H1 (cell line): ENCODE data around the gene SKIDA1. TPM values are rescaled to one million over a fixed set of nuclear protein-coding genes. Genes with fewer than 3 reads are reported as not detected.
A peak's percentile ranks its signal among the peaks of the same experiment; 100 is the strongest.

Experiments used
- CTCF ChIA-PET: fragments of 300-600 bp; sonication (Branson Sonifier 250); formaldehyde crosslinking; loops from one replicate; lab custom pipeline; 2021; ENCODE audit not compliant: partially characterized antibody; lab: Charles Lee
- POLR2A ChIA-PET: fragments of 300-600 bp; sonication (Branson Sonifier 250); formaldehyde crosslinking; loops from one replicate; lab custom pipeline; 2021; ENCODE audit warnings: inconsistent platforms; ENCODE audit not compliant: partially characterized antibody; lab: Charles Lee
- DNase-seq, 2 experiments: peaks; one replicate each; pipeline versions ENCODE4 v3.0.0 to v3.0.0-alpha.2; 2010 to 2022; ENCODE audit warnings: low spot score in 2 of 2, low read depth in 1 of 2, mixed read lengths in 1 of 2
- FAIRE-seq: peaks from 2 replicates; lab custom pipeline; 2011; peaks lifted over from hg19 to GRCh38; lab: Jason Lieb, UNC
- H2AFZ ChIP-seq: 2 replicates; pipeline ENCODE4 v1.8.1; 2012; ENCODE audit warnings: low read length, inconsistent platforms
- H2AK5ac ChIP-seq: 2 replicates; pipeline ENCODE4 v1.6.1; 2013; ENCODE audit warnings: low read depth, low read length
- H2BK120ac ChIP-seq: replicated peaks from 2 replicates; pipeline ENCODE3; 2013; ENCODE audit warnings: low read depth, low read length, inconsistent platforms
- H2BK12ac ChIP-seq: 2 replicates; pipeline ENCODE4 v1.6.1; 2013; ENCODE audit warnings: low read depth, low read length
- H2BK15ac ChIP-seq: 2 replicates; pipeline ENCODE4 v1.6.1; 2013; ENCODE audit warnings: low read length
- H2BK20ac ChIP-seq: 2 replicates; pipeline ENCODE4 v1.6.1; 2013; ENCODE audit warnings: low read length
- H2BK5ac ChIP-seq: 2 replicates; pipeline ENCODE4 v1.6.1; 2013; ENCODE audit warnings: low read depth, low read length
- H3K14ac ChIP-seq: 2 replicates; pipeline ENCODE4 v1.6.1; 2013; ENCODE audit warnings: inconsistent platforms; ENCODE audit not compliant: insufficient read length
- H3K18ac ChIP-seq: 2 replicates; pipeline ENCODE4 v1.6.1; 2013; ENCODE audit warnings: low read length; ENCODE audit errors: extremely low read depth
- H3K23ac ChIP-seq: 2 replicates; pipeline ENCODE4 v1.6.1; 2013; ENCODE audit warnings: inconsistent platforms; ENCODE audit not compliant: insufficient read length
- H3K23me2 ChIP-seq: 2 replicates; pipeline ENCODE4 v1.6.1; 2013; ENCODE audit warnings: low read depth, low read length
- H3K27ac ChIP-seq: 2 replicates; pipeline ENCODE4 v1.6.1; 2011; ENCODE audit warnings: low read depth, low read length, inconsistent platforms
- H3K27me3 ChIP-seq, 4 experiments: replicated peaks in 1 of 4; 1 replicate in 1 of 4; 2 replicates in 3 of 4; pipeline versions ENCODE4 v1.6.1 to v1.8.1; 2011 to 2013; ENCODE audit warnings: low read length in 3 of 4, mild to moderate bottlenecking in 3 of 4, inconsistent platforms in 2 of 4, mixed read lengths in 2 of 4, moderate library complexity in 1 of 4; ENCODE audit not compliant: control insufficient read depth in 3 of 4, insufficient read depth in 3 of 4; ENCODE audit errors: extremely low read depth in 1 of 4
- H3K36me3 ChIP-seq, 4 experiments: 2 replicates each; pipeline versions ENCODE4 v1.6.1 to v1.8.1; 2011 to 2013; ENCODE audit warnings: mild to moderate bottlenecking in 4 of 4, low read length in 3 of 4, moderate library complexity in 2 of 4, control low read depth in 1 of 4, inconsistent platforms in 1 of 4; ENCODE audit not compliant: insufficient read depth in 4 of 4, control insufficient read depth in 2 of 4
- H3K4ac ChIP-seq: replicated peaks from 2 replicates; pipeline ENCODE3; 2013; ENCODE audit warnings: low read length, low read depth, mixed read lengths, inconsistent platforms; ENCODE audit not compliant: insufficient read length
- H3K4me1 ChIP-seq, 4 experiments: replicated peaks in 1 of 4; 1 replicate in 1 of 4; 2 replicates in 3 of 4; pipeline versions ENCODE4 v1.6.1 to v1.8.1; 2011 to 2013; ENCODE audit warnings: low read length in 3 of 4, inconsistent platforms in 2 of 4, mixed read lengths in 1 of 4; ENCODE audit not compliant: insufficient read depth in 4 of 4, control insufficient read depth in 3 of 4
- H3K4me2 ChIP-seq, 2 experiments: 2 replicates each; pipeline versions ENCODE4 v1.6.1 to v1.8.1; 2011 to 2013; ENCODE audit warnings: low read depth in 2 of 2, low read length in 2 of 2, control low read depth in 1 of 2, inconsistent platforms in 1 of 2, mild to moderate bottlenecking in 1 of 2; ENCODE audit not compliant: insufficient read depth in 1 of 2
- H3K4me3 ChIP-seq, 4 experiments: fragments of 200-600, 300-600 bp in 1 of 4; sonication (generic), shearing (Covaris generic), sonication (Bioruptor Twin) in 1 of 4; 2 replicates each; pipeline versions ENCODE4 v1.5.1 to v1.8.1; 2011 to 2016; ENCODE audit warnings: low read length in 4 of 4, low read depth in 3 of 4, control low read depth in 2 of 4, inconsistent platforms in 2 of 4, mild to moderate bottlenecking in 2 of 4, mixed read lengths in 1 of 4, moderate library complexity in 1 of 4; ENCODE audit not compliant: insufficient read depth in 2 of 4; ENCODE audit errors: extremely low read depth in 1 of 4
- H3K56ac ChIP-seq: replicated peaks from 2 replicates; pipeline ENCODE3; 2013; ENCODE audit warnings: low read depth, mild to moderate bottlenecking, mixed read lengths, low read length, inconsistent platforms; ENCODE audit not compliant: insufficient read length
- H3K79me1 ChIP-seq: 2 replicates; pipeline ENCODE4 v1.6.1; 2013; ENCODE audit warnings: low read depth, low read length, control low read depth
- H3K79me2 ChIP-seq, 2 experiments: 2 replicates each; pipeline versions ENCODE4 v1.6.1 to v1.8.1; 2012 to 2013; ENCODE audit warnings: low read length in 2 of 2, mild to moderate bottlenecking in 2 of 2, inconsistent platforms in 1 of 2; ENCODE audit not compliant: insufficient read depth in 2 of 2, control insufficient read depth in 1 of 2
- H3K9ac ChIP-seq, 4 experiments: replicated peaks in 1 of 4; 1 replicate in 1 of 4; 2 replicates in 3 of 4; pipeline versions ENCODE4 v1.6.1 to v1.8.1; 2011 to 2013; ENCODE audit warnings: low read depth in 3 of 4, low read length in 3 of 4, control low read depth in 2 of 4, mild to moderate bottlenecking in 2 of 4, moderate library complexity in 2 of 4, inconsistent platforms in 1 of 4; ENCODE audit errors: extremely low read depth in 1 of 4
- H3K9me3 ChIP-seq, 2 experiments: 2 replicates each; pipeline versions ENCODE4 v1.6.1 to v1.8.1; 2012 to 2013; ENCODE audit warnings: mild to moderate bottlenecking in 2 of 2, moderate library complexity in 2 of 2, control low read depth in 1 of 2, inconsistent platforms in 1 of 2, low read depth in 1 of 2, low read length in 1 of 2, mixed read lengths in 1 of 2; ENCODE audit not compliant: insufficient read depth in 2 of 2
- H4K20me1 ChIP-seq, 2 experiments: replicated peaks in 1 of 2; 2 replicates each; pipeline versions ENCODE3 to v1.8.1; 2011 to 2013; ENCODE audit warnings: inconsistent platforms in 2 of 2, low read length in 2 of 2, mild to moderate bottlenecking in 1 of 2; ENCODE audit not compliant: insufficient read depth in 2 of 2, control insufficient read depth in 1 of 2
- H4K5ac ChIP-seq: 2 replicates; pipeline ENCODE4 v1.6.1; 2013; ENCODE audit warnings: low read length, low read depth, mixed read lengths, inconsistent platforms; ENCODE audit not compliant: insufficient read length
- H4K8ac ChIP-seq: 2 replicates; pipeline ENCODE4 v1.8.0; 2013; ENCODE audit warnings: mild to moderate bottlenecking, moderate library complexity, low read length, inconsistent platforms; ENCODE audit not compliant: insufficient read depth; ENCODE audit errors: extremely low read depth
- H4K91ac ChIP-seq: replicated peaks from 2 replicates; pipeline ENCODE3; 2013; ENCODE audit warnings: low read length, mixed read lengths, inconsistent platforms; ENCODE audit not compliant: insufficient read length
- CHD2 ChIP-seq: IDR thresholded peaks from 2 replicates; pipeline ENCODE4 v1.6.1; 2012; ENCODE audit warnings: low read length, improper control_type of control experiment
- EZH2 ChIP-seq: fragments of 200-600 bp; sonication (generic); IDR thresholded peaks from 2 replicates; pipeline ENCODE4 v1.7.1; 2012; ENCODE audit warnings: low read depth, mild to moderate bottlenecking, moderate library complexity, low read length, inconsistent platforms; ENCODE audit not compliant: severe bottlenecking
- GABPA ChIP-seq: IDR thresholded peaks from 2 replicates; pipeline ENCODE4 v1.6.1; 2011; ENCODE audit warnings: mild to moderate bottlenecking, low read length, moderate library complexity, borderline replicate concordance; ENCODE audit not compliant: insufficient read depth
- NANOG ChIP-seq: IDR thresholded peaks from 2 replicates; pipeline ENCODE4 v1.6.1; 2011; ENCODE audit warnings: low read length, low read depth, mild to moderate bottlenecking, inconsistent platforms; ENCODE audit not compliant: insufficient read depth, poor library complexity, severe bottlenecking
- PHF8 ChIP-seq: fragments of 200-600 bp; sonication (generic); conservative IDR thresholded peaks from 2 replicates; pipeline ENCODE4 v1.7.1; 2012; ENCODE audit warnings: low read depth, mild to moderate bottlenecking, inconsistent platforms, low read length, moderate library complexity
- POLR2A ChIP-seq, 2 experiments: IDR thresholded peaks; 1 replicate in 1 of 2; 2 replicates in 1 of 2; pipeline ENCODE4 v1.6.1; 2011; ENCODE audit warnings: low read depth in 2 of 2, low read length in 2 of 2, mild to moderate bottlenecking in 2 of 2; ENCODE audit errors: control extremely low read depth in 1 of 2
- SP2 ChIP-seq: IDR thresholded peaks from 2 replicates; pipeline ENCODE4 v1.6.1; 2012; ENCODE audit warnings: mild to moderate bottlenecking, low read length, inconsistent platforms
- TCF12 ChIP-seq: IDR thresholded peaks from 2 replicates; pipeline ENCODE4 v1.6.1; 2011; ENCODE audit warnings: low read depth, mild to moderate bottlenecking, low read length
- WGBS, 2 experiments: shearing (Covaris generic) in 1 of 2; methylation state at CpG; one replicate each; pipeline versions ENCODE4 v1.1.6 to v1.1.7; 2013 to 2015; ENCODE audit warnings: low lambda C conversion rate in 2 of 2, mixed read lengths in 2 of 2, inconsistent platforms in 1 of 2, low coverage in 1 of 2, missing lambda C conversion rate in 1 of 2; ENCODE audit not compliant: insufficient replicate concordance in 2 of 2, insufficient coverage in 1 of 2, insufficient read length in 1 of 2; ENCODE audit errors: extremely low coverage in 1 of 2, missing lambda C conversion rate in 1 of 2; 5-methylcytosine and 5-hydroxymethylcytosine counted together
- polyA plus RNA-seq, 7 experiments: library from polyadenylated mRNA; depleted of rRNA in 3 of 7; stranded (reverse) in 5 of 7; unstranded in 2 of 7; fragments of >200 nt in 5 of 7; fragments of 200-250 nt in 2 of 7; gene quantifications; 1 replicate in 5 of 7; 2 replicates in 1 of 7; 4 replicates in 1 of 7; pipeline versions ENCODE4 v1.2.1 to v1.2.3, GENCODE V29; 2011 to 2013; ENCODE audit warnings: missing spikeins in 2 of 7, mixed read lengths in 2 of 7
- total RNA-seq: library from RNA; stranded (reverse); fragmentation: NEBNext Ultra II Directional; extraction: Animal tissue kit (Norgen Biotek cat#: 25700); gene quantifications from 2 replicates; pipeline ENCODE4 v1.2.1, GENCODE V29; 2021
- TF ChIP-seq, protein P1 (sequence below): IDR thresholded peaks from 2 replicates; pipeline ENCODE4 v1.6.1; 2012; ENCODE audit warnings: inconsistent platforms
- TF ChIP-seq, protein P2 (sequence below): IDR thresholded peaks from 2 replicates; pipeline ENCODE4 v1.6.1; 2012; ENCODE audit warnings: inconsistent platforms
- TF ChIP-seq, protein P3 (sequence below): IDR thresholded peaks from 2 replicates; pipeline ENCODE4 v1.6.1; 2011; ENCODE audit warnings: low read depth, mild to moderate bottlenecking, low read length; ENCODE audit not compliant: insufficient read depth

SKIDA1 gene
- total and polyA plus RNA-seq, 2 of the 8 experiments (the other 6 are each of a cell fraction or from before 2014, with no cell fraction given) = 1.5 to 8.0 TPM

DNA sequence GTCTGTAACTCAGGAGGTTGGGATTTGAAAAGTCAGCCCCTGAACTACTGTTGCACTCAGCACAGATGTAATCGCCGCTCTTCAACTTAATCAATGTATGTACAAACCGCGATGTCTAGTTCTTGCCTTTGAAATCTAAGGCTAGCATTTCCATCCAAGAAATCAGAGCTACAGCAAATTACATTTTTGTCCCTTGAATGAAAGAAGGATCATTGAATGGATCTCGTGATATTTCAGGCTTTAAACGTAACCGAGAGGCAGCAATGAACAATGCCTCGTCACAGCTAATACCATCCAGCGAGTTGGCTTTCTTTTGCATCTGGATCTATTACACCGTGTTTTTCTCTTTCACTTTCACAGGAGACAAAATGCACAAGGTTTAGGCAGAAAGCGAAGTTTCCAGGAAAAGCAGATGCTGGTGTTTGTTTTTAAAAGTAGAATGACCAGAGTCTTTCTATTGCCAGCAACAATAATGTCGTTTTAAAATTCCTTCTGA lies 5.5 kb downstream of the SKIDA1 start:
- Histone ChIP-seq H4K8ac (no peak overlapping the region), H2AK5ac (no peak overlapping the region), H2BK20ac (no peak overlapping the region), H3K79me2 (peaks cover 0 to 24% of the 10 kb centered on the region in 2 experiments; a peak in 3 of 4 replicates), H3K4ac (peak overlapping the region; percentile 72), H4K20me1 (peaks cover 0 to 2% of the 10 kb centered on the region in 2 experiments), H4K91ac (no peak overlapping the region), H3K36me3 (no peaks in the 10 kb centered on the region), H3K23ac (no peak overlapping the region), H3K23me2 (peaks cover 28% of the 10 kb centered on the region), H2BK120ac (peak overlapping the region; percentile 39), H3K9me3 (no peaks in the 10 kb centered on the region), H2AFZ (0 out of 2 replicates have a peak overlapping the region, but pooled peaks have one; percentile 0), H3K18ac (peak overlapping the region; percentile 55; the same call in 1 of the 2 replicates), H2BK15ac (no peak overlapping the region), H3K27me3 (peaks cover 0 to 3% (median 0%) of the 10 kb centered on the region in 4 experiments; a peak in 2 of 7 replicates), H4K5ac (no peak overlapping the region), H3K27ac (no peak overlapping the region), H3K56ac (no peak overlapping the region), H3K14ac (no peak overlapping the region), H2BK12ac (peak overlapping the region; percentile 5; the same call in 1 of the 2 replicates), H3K4me1 (peaks cover 16 to 37% (median 27%) of the 10 kb centered on the region in 4 experiments), H3K4me2 (peak overlapping the region; percentile 96 to 100), H3K79me1 (no peaks in the 10 kb centered on the region)
- peak; percentile 63 for FAIRE-seq
- ChIA-PET CTCF (interaction anchor here (0.6 to 1.4 kb wide), 7 partner anchors 14 to 240 kb away, joined by 3 to 8 read pairs (median 5); no protein-coding TSS in a partner anchor), POLR2A (interaction anchor here (0.6 to 17.3 kb wide), 4 partner anchors 9 to 364 kb away, joined by 3 to 352 read pairs (median 163); no protein-coding TSS in a partner anchor)
- 7% methylated on average over 12 of the region's 12 CpGs; no CpG with 5 or more reads in 1 of the 2 experiments for WGBS, 2 experiments
- TF ChIP-seq, protein P1, sequence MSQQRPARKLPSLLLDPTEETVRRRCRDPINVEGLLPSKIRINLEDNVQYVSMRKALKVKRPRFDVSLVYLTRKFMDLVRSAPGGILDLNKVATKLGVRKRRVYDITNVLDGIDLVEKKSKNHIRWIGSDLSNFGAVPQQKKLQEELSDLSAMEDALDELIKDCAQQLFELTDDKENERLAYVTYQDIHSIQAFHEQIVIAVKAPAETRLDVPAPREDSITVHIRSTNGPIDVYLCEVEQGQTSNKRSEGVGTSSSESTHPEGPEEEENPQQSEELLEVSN = no peak
- TF ChIP-seq, protein P2, sequence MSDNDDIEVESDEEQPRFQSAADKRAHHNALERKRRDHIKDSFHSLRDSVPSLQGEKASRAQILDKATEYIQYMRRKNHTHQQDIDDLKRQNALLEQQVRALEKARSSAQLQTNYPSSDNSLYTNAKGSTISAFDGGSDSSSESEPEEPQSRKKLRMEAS = no peak
- TF ChIP-seq PHF8 (no peak), SP2 (no peak), POLR2A (IDR thresholded peaks at IDR 0.05; ENCODE audit: control extremely low read depth in 1 of 2, low read depth in 2 of 2, low read length in 2 of 2) (0 out of 3 replicates have a peak, but pooled peaks of 1 of the 2 experiments have one; percentile 25), NANOG (no peak), CHD2 (peak; percentile 81), TCF12 (no peak), EZH2 (no peak), GABPA (no peak)
- TF ChIP-seq, protein P3, sequence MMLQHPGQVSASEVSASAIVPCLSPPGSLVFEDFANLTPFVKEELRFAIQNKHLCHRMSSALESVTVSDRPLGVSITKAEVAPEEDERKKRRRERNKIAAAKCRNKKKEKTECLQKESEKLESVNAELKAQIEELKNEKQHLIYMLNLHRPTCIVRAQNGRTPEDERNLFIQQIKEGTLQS = no peak
- TF ChIP-seq, all 59 proteins: peak for 2
- Histone ChIP-seq H3K4me3 (peak overlapping the region; percentile 12 to 90 (median 73); a peak in 7 of 8 replicates), H2BK5ac (no peak overlapping the region), H3K9ac (peak overlapping the region in 2 of 4 experiments; percentile 7 to 50; a peak in 1 of 7 replicates)
- no peak for DNase-seq
